Ascending aorta (tissue), 2 donors: Measurements from ENCODE around the gene MPHOSPH9. TPM values are rescaled to one million over a fixed set of nuclear protein-coding genes. Genes with fewer than 3 reads are reported as not detected.
"Not testable (repeated sequence)": the region's sequence is repeated elsewhere in the genome, so short reads cannot be mapped to it uniquely, and the experiment has no call there.

ENCODE experiments used
- DNase-seq, 2 donors: peaks; one replicate each; pipeline ENCODE4 v3.0.0-alpha.2; 2019; ENCODE audit warnings: low spot score in 2 of 2
- H3K27ac ChIP-seq, 2 donors: fragments of 200-600 bp; sonication (generic); one replicate each; pipeline ENCODE4 v1.5.1; 2016 to 2017; ENCODE audit warnings: mild to moderate bottlenecking in 1 of 2
- H3K27me3 ChIP-seq: fragments of 200-600 bp; sonication (generic); one replicate; pipeline ENCODE4 v1.5.1; 2017
- H3K36me3 ChIP-seq, 2 donors: fragments of 200-600 bp; sonication (generic); one replicate each; pipeline ENCODE4 v1.5.1; 2016
- H3K4me1 ChIP-seq, 2 donors: fragments of 200-600 bp; sonication (generic); one replicate each; pipeline ENCODE4 v1.5.1; 2016 to 2017; ENCODE audit warnings: mild to moderate bottlenecking in 1 of 2
- H3K4me3 ChIP-seq, 2 donors: fragments of 200-600 bp; sonication (generic); one replicate each; pipeline ENCODE4 v1.5.1; 2016 to 2017; ENCODE audit warnings: mild to moderate bottlenecking in 1 of 2
- H3K9me3 ChIP-seq, 2 donors: fragments of 200-600 bp; sonication (generic); one replicate each; pipeline ENCODE4 v1.5.1; 2016
- CTCF ChIP-seq, 3 experiments: fragments of 200-600 bp in 2 of 3; fragments of 450-650 bp in 1 of 3; sonication (generic) in 2 of 3; IDR thresholded peaks; one replicate each; pipeline ENCODE4 v1.5.1; 2016 to 2019; ENCODE audit warnings: antibody characterized with exemption in 3 of 3, mild to moderate bottlenecking in 1 of 3, moderate library complexity in 1 of 3
- intact Hi-C: fragments of 100-400 bp; cut with DNase I; formaldehyde crosslinking; loops from one replicate; pipeline ENCODE4 v1.15.1; 2023
- total RNA-seq: library from RNA; depleted of rRNA; stranded (reverse); fragments of >200 nt; gene quantifications from one replicate; pipeline ENCODE4 v1.1.0, GENCODE V29; 2016

MPHOSPH9 gene
- total RNA-seq, 1 donor from 2014 or later = 21.6 TPM

GRCh38 chr12:123227581-123228258 is 5.2 kb downstream of the MPHOSPH9 start:
- Histone ChIP-seq H3K27ac (no peak overlapping the region), H3K4me3 (no peak overlapping the region), H3K27me3 (no peaks in the 10 kb centered on the region), H3K9me3 (no peaks in the 10 kb centered on the region), H3K4me1 (peaks cover 0 to 9% of the 10 kb centered on the region in 2 donors), H3K36me3 (no peaks in the 10 kb centered on the region)
- DNase-seq = no peak
- TF ChIP-seq CTCF (IDR thresholded peaks at IDR 0.05) = no peak
- intact Hi-C loops = no loop called here

- no peaks in the 10 kb centered on the region for H3K9me3 ChIP-seq
- H3K36me3 ChIP-seq = peaks cover 10 to 12% of the 10 kb centered on the region in 2 donors
- DNase-seq = no peak
- no peaks in the 10 kb centered on the region for H3K27me3 ChIP-seq
- H3K27ac ChIP-seq = no peak overlapping the region
- intact Hi-C loops = no loop called here
- no peaks in the 10 kb centered on the region for H3K4me1 ChIP-seq
- H3K4me3 ChIP-seq = no peak overlapping the region
- TF ChIP-seq CTCF (IDR thresholded peaks at IDR 0.05) = no peak
Measured at GRCh38 chr12:123225443-123225842, 7.5 kb downstream of the MPHOSPH9 start.

GRCh38 chr12:123223241-123223668 is 9.7 kb downstream of the MPHOSPH9 start:
- DNase-seq = no peak
- Histone ChIP-seq H3K27ac (no peak overlapping the region), H3K27me3 (no peaks in the 10 kb centered on the region), H3K36me3 (peaks cover 15 to 18% of the 10 kb centered on the region in 2 donors), H3K4me3 (no peak overlapping the region), H3K4me1 (no peaks in the 10 kb centered on the region), H3K9me3 (no peaks in the 10 kb centered on the region)
- intact Hi-C loops = no loop called here
- TF ChIP-seq CTCF (IDR thresholded peaks at IDR 0.05) = no peak

GRCh38 chr12:123207815-123208214 is 25.1 kb downstream of the MPHOSPH9 start:
- DNase-seq, H3K27me3 ChIP-seq, H3K27ac ChIP-seq, H3K4me3 ChIP-seq, H3K9me3 ChIP-seq, H3K4me1 ChIP-seq, intact Hi-C loops: not testable (repeated sequence)
- peaks cover 9 to 15% of the 10 kb centered on the region in 2 donors for H3K36me3 ChIP-seq

GRCh38 chr12:123206794-123207193 is 26.1 kb downstream of the MPHOSPH9 start:
- H3K4me1 ChIP-seq, intact Hi-C loops, DNase-seq, H3K4me3 ChIP-seq, H3K27ac ChIP-seq, H3K9me3 ChIP-seq, H3K27me3 ChIP-seq: not testable (repeated sequence)
- peaks cover 8 to 15% of the 10 kb centered on the region in 2 donors for H3K36me3 ChIP-seq

GRCh38 chr12:123200414-123200813 is 32.5 kb downstream of the MPHOSPH9 start:
- intact Hi-C loops = no loop called here
- Histone ChIP-seq H3K36me3 (peaks cover 8 to 11% of the 10 kb centered on the region in 2 donors), H3K4me1 (no peaks in the 10 kb centered on the region), H3K27ac (no peak overlapping the region), H3K9me3 (no peaks in the 10 kb centered on the region), H3K4me3 (no peak overlapping the region), H3K27me3 (no peaks in the 10 kb centered on the region)
- no peak for DNase-seq
- TF ChIP-seq CTCF (IDR thresholded peaks at IDR 0.05) = no peak

- Histone ChIP-seq H3K4me1 (no peaks in the 10 kb centered on the region), H3K27me3 (no peaks in the 10 kb centered on the region), H3K27ac (no peak overlapping the region), H3K36me3 (peaks cover 8 to 9% of the 10 kb centered on the region in 2 donors), H3K4me3 (no peak overlapping the region), H3K9me3 (no peaks in the 10 kb centered on the region)
- intact Hi-C loops = no loop called here
- TF ChIP-seq CTCF (IDR thresholded peaks at IDR 0.05) = no peak
- no peak for DNase-seq
Measured at GRCh38 chr12:123199936-123200335, 33.0 kb downstream of the MPHOSPH9 start.
